ENCODE measurements around the gene PDE4D. TPM values are rescaled to one million over a fixed set of nuclear protein-coding genes. Genes with fewer than 3 reads are reported as not detected.

PDE4D gene
- total RNA-seq, 2 experiments from 2014 or later, result 75.5 to 80.7 TPM

DNA sequence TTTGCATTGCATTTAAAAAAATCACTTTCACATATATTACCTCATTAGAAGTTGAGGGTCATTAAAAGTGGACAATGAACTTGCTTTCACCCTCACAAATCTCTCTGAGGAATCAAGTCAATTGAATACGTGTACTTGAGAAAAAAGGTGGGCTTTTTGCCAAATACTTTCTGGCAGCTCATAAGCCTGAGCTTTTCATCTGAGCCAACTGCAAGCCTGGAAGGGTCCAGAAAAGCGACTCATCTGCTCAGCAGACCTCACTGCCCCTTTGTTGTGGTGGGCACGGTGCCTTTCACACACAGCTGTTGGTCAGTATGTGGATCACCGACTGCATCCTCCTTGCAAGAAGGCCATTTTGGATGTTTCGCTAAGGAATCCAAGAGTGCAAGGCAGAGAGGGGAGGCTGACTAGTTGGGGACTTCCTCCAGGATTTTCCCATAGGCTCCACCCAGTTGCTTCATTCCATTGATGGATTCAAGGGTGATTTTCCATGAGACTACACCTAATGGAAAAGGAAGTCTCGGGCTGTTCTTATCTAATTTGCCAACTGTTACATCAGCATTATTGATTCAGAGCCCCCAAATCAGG, 564.7 kb downstream of the PDE4D start:
- intact Hi-C loops (cut with micrococcal nuclease), result no loop called here
- no peak overlapping the region for H3K27ac Mint-ChIP-seq
- peaks cover 2% of the 10 kb centered on the region for H3K27me3 Mint-ChIP-seq
- H3K36me3 Mint-ChIP-seq (ENCODE audit: low read depth), result no peaks in the 10 kb centered on the region
- H3K4me3 Mint-ChIP-seq, result no peak overlapping the region
- ATAC-seq (no peak), DNase-seq (no peak)
- no peaks in the 10 kb centered on the region for H3K4me1 Mint-ChIP-seq (ENCODE audit: low read depth)
- TF ChIP-seq, protein P1, sequence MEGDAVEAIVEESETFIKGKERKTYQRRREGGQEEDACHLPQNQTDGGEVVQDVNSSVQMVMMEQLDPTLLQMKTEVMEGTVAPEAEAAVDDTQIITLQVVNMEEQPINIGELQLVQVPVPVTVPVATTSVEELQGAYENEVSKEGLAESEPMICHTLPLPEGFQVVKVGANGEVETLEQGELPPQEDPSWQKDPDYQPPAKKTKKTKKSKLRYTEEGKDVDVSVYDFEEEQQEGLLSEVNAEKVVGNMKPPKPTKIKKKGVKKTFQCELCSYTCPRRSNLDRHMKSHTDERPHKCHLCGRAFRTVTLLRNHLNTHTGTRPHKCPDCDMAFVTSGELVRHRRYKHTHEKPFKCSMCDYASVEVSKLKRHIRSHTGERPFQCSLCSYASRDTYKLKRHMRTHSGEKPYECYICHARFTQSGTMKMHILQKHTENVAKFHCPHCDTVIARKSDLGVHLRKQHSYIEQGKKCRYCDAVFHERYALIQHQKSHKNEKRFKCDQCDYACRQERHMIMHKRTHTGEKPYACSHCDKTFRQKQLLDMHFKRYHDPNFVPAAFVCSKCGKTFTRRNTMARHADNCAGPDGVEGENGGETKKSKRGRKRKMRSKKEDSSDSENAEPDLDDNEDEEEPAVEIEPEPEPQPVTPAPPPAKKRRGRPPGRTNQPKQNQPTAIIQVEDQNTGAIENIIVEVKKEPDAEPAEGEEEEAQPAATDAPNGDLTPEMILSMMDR (IDR thresholded peaks at IDR 0.05), result no peak
- no peaks in the 10 kb centered on the region for H3K9me3 Mint-ChIP-seq
- ChIA-PET CTCF (no interaction called here), POLR2A (interaction anchor here (1.0 kb wide), 1 partner anchor 12 kb away, joined by 3 read pairs; no protein-coding TSS in a partner anchor)

DNA sequence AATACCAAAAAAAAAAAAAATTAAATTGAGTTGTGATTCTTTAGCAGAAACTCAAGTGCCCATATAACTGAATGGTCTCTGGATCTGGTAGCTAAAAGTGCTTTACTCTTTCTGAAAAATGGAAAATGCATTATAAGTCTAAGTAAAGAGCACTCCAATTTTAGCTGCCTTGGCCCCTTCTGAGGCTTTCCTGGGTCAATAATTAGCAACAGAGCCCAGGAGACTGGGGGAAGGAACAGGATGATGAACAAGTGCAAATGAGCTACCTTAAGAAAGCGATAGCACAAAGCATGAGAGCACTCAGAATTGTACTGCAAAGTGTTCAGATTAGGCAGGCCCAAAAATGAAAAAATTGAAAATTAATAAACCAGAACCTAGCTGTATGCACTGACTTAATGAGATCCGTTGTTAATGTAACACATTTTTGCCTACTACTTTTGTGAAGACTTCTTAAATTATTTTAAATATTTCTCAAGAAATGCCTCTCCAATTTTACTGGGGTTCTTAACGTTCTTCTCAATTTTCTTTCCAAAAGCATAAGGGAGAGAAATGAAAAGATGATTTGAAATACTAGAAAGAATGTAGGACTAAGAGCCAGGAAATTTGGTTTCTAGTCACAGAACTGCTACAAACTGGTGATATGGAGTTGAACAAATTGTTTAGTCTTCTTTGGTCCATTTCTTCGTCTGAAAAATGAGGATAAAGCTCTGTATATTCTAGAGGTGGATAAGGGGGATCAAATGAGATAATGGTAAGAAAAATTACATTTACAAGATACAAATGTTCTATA, 566.1 kb downstream of the PDE4D start:
- H3K36me3 Mint-ChIP-seq (ENCODE audit: low read depth), result no peaks in the 10 kb centered on the region
- no peaks in the 10 kb centered on the region for H3K9me3 Mint-ChIP-seq
- no peak overlapping the region for H3K4me3 Mint-ChIP-seq
- H3K4me1 Mint-ChIP-seq (ENCODE audit: low read depth), result no peaks in the 10 kb centered on the region
- ATAC-seq, result no peak
- intact Hi-C loops (cut with micrococcal nuclease), result no loop called here
- peaks cover 4% of the 10 kb centered on the region for H3K27me3 Mint-ChIP-seq
- H3K27ac Mint-ChIP-seq, result no peak overlapping the region
- POLR2A ChIA-PET, result interaction anchor here (1.0 kb wide), 1 partner anchor 11 kb away, joined by 3 read pairs; no protein-coding TSS in a partner anchor
- CTCF ChIA-PET, result interaction anchor here (0.8 to 1.1 kb wide), 2 partner anchors 40 to 139 kb away, joined by 3 to 4 read pairs; no protein-coding TSS in a partner anchor
- TF ChIP-seq, protein P1 (IDR thresholded peaks at IDR 0.05), result no peak
- DNase-seq, result no peak

DNA sequence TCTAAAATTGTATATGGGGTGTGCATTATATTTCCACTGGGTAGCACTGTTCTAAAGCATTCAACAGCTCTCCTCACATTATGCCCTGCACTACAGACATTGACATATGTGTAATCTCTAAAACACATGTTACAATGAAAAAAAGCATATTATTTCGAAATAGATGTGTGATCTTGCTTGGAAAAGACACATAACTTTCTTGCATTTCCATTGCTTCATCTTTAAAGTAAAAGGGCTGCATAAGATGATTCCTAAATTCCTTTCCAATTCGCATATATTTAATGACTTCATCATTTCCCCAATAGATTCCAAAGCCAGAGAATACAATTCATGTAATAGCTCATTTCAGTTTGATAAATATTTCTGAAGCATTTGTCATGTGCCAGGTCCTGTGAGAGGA, 566.9 kb downstream of the PDE4D start:
- H3K9me3 Mint-ChIP-seq, result no peaks in the 10 kb centered on the region
- ATAC-seq (no peak), DNase-seq (no peak)
- TF ChIP-seq, protein P1 (IDR thresholded peaks at IDR 0.05), result no peak
- H3K27me3 Mint-ChIP-seq, result peaks cover 4% of the 10 kb centered on the region
- no peaks in the 10 kb centered on the region for H3K4me1 Mint-ChIP-seq (ENCODE audit: low read depth)
- POLR2A ChIA-PET, result no interaction called here
- intact Hi-C loops (cut with micrococcal nuclease), result no loop called here
- H3K4me3 Mint-ChIP-seq, result no peak overlapping the region
- no peak overlapping the region for H3K27ac Mint-ChIP-seq
- H3K36me3 Mint-ChIP-seq (ENCODE audit: low read depth), result no peaks in the 10 kb centered on the region
- CTCF ChIA-PET, result interaction anchor here (0.8 to 1.1 kb wide), 2 partner anchors 41 to 138 kb away, joined by 3 to 4 read pairs; no protein-coding TSS in a partner anchor

DNA sequence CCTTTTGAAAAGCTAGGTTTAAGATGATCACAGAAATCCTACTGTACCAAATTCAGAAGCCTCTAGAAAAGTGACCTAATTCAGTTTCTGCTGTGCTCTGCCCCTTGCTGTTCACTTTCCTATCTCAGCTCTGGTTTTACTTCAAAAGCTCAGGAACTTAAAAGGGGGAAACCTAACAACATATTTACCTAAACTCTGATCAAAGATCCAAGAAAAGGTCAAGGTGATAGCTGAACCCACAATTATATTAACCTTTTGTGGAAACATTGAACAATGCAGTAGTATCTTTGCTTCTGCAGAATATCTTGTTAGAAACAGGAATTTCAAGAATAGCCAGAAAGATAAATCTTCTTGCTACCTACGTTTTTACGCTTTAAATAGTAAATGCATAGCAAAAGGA, 568.5 kb downstream of the PDE4D start:
- DNase-seq (no peak), ATAC-seq (no peak)
- no peak overlapping the region for H3K4me3 Mint-ChIP-seq
- no peaks in the 10 kb centered on the region for H3K9me3 Mint-ChIP-seq
- H3K36me3 Mint-ChIP-seq (ENCODE audit: low read depth), result no peaks in the 10 kb centered on the region
- TF ChIP-seq, protein P1 (IDR thresholded peaks at IDR 0.05), result no peak
- no peaks in the 10 kb centered on the region for H3K4me1 Mint-ChIP-seq (ENCODE audit: low read depth)
- ChIA-PET CTCF (interaction anchor here (0.9 kb wide), 1 partner anchor 439 kb away, joined by 3 read pairs; no protein-coding TSS in a partner anchor), POLR2A (no interaction called here)
- no peak overlapping the region for H3K27ac Mint-ChIP-seq
- intact Hi-C loops (cut with micrococcal nuclease), result no loop called here
- H3K27me3 Mint-ChIP-seq, result peaks cover 4% of the 10 kb centered on the region

DNA sequence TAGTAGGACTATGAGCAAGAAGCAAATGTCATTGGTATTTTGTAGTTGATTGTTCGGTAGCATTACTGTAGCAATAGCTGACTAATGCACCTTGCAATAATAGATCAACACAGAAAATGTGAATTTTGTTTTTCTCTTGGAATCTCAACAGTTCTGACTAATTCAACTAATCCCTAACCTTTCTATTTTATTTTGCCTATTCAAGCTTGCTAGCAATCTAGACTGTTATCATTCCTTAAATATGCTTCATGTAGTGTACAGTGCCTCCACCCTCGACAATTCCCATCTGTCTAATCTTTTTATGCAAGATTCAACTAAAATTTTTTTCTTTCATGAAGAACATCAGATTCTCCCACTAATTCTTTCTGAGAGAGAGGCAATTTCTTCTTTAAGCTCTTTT, 570.6 kb downstream of the PDE4D start:
- CTCF ChIA-PET, result interaction anchor here (1.7 kb wide), 1 partner anchor 134 kb away, joined by 4 read pairs; no protein-coding TSS in a partner anchor

More for the DNA sequence above, 570.6 kb downstream of the PDE4D start:
- no peaks in the 10 kb centered on the region for H3K4me1 Mint-ChIP-seq (ENCODE audit: low read depth)
- ATAC-seq, result no peak
- POLR2A ChIA-PET, result no interaction called here
- DNase-seq, result no peak
- H3K9me3 Mint-ChIP-seq, result no peaks in the 10 kb centered on the region
- intact Hi-C loops (cut with micrococcal nuclease), result no loop called here
- H3K4me3 Mint-ChIP-seq, result no peak overlapping the region
- no peak overlapping the region for H3K27ac Mint-ChIP-seq
- no peaks in the 10 kb centered on the region for H3K36me3 Mint-ChIP-seq (ENCODE audit: low read depth)
- H3K27me3 Mint-ChIP-seq, result peaks cover 4% of the 10 kb centered on the region
- TF ChIP-seq, protein P1 (IDR thresholded peaks at IDR 0.05), result no peak
